Activated CD8-positive, alpha-beta memory T cell treated with anti-CD3 and anti-CD28 coated beads, Interleukin-2, amount 50 U/mL, for 48 hours (primary cell): ENCODE measurements around the gene PRPF4.
"Not testable (repeated sequence)": the region's sequence is repeated elsewhere in the genome, so short reads cannot be mapped to it uniquely, and the experiment has no call there.

ENCODE experiments used
- DNase-seq: peaks from one replicate; pipeline ENCODE4 v3.0.0-alpha.2; 2020

PRPF4 gene

GRCh38 chr9:113275157-113276131 lies at the start of gene PRPF4, which contains the start of gene CDC26:
TSS of gene PRPF4 (plus strand) at chr9:113275658. CDS start at chr9:113275744, 86 bp downstream.
TSS of gene CDC26 (minus strand) at chr9:113275572. CDS start at chr9:113272507, 3,065 bp downstream.
- peak; percentile 97 for DNase-seq

- no peak for DNase-seq
Observed at GRCh38 chr9:113227436-113227835, 48.0 kb upstream of the PRPF4 start.

GRCh38 chr9:113228130-113228665 lies 47.3 kb upstream of the PRPF4 start:
- DNase-seq: no peak

GRCh38 chr9:113231701-113232100 lies 43.8 kb upstream of the PRPF4 start:
- no peak for DNase-seq

DNA sequence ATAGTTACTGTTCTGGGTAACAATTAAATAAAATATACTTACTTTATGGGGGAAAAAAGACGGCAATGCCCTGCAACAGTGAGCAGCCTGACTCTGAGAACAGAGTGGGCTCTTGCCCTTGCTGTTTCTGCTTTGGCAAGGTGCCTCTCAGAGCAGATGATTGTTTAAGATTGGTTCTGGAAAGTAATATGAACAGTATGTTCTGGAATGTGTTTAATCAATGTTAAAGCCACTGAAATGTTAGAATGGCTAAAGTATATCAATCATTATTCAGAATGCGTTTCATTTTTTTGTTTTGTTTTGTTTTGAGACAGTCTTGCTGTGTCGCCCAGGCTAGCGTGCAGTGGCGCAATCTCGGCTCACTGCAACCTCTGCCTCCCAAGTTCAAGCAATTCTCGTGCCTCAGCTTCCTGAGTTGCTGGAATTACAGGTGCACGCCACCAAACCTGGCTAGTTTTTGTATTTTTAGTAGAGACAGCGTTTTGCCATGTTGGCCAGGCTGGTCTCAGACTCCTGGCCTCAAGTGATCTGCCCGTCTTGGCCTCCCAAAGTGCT lies 39.7 kb upstream of the PRPF4 start:
- DNase-seq: not testable (repeated sequence)

DNA sequence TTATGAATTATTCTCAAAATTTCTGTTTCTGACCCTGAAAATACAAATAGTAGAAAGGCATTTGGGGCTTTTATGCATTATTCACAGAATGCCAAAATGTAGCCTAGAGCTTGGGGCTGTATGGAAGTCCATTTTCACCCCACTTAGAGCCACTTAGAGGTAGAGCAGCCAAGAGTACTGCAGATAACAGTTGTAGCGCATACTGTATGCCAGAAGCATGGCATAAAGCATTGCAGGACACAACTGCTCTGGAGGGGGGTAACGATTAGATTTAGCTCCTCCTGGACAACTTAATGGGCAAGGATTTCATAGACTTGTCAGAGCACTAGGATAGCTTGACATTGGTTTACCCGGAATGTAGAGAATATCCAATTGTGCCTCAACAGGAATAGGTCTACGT lies 38.4 kb upstream of the PRPF4 start:
- DNase-seq: no peak

GRCh38 chr9:113238202-113238858 lies 37.1 kb upstream of the PRPF4 start:
- no peak for DNase-seq

- no peak for DNase-seq
Observed at GRCh38 chr9:113238859-113239232, 36.6 kb upstream of the PRPF4 start.

DNA sequence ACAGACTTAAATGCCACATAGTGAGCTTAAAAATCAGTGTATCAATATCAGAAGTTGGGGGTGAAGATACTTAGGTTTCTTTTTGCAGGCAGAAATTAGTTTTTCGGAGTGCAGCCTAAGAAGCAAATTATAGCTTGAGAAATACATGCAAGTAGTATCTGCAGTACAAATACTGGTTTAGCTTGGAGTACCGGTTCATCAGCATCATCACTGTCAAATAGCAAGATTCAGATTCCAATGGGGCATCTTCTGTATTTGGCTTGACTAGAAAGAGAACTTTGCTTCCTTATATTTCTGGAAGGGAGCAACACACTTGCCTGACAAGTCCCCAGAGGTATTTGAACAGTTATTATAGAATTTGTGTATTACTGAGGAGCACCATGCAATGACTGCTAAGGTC lies 34.3 kb upstream of the PRPF4 start:
- no peak for DNase-seq

GRCh38 chr9:113244556-113244955 lies 30.9 kb upstream of the PRPF4 start:
- no peak for DNase-seq

GRCh38 chr9:113245894-113246293 lies 29.6 kb upstream of the PRPF4 start:
- no peak for DNase-seq

DNA sequence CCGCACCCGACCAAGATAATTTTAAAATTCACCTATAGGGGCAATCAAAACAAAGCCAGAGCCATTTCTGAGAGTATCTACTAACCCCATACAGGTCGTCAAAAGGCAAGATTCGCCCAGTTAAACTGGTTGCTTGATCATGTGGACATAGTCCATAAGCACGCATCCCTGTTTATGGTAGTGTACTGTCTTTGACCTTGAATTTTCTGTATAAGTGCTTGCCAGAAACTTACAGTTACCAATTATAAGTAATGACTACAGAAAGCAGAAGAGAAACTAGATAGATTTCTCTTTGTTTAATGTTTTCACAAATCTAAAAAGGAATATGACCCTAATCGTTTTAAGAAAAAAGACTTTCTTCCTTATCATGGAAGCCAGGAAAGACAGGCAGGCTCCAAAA lies 28.5 kb upstream of the PRPF4 start:
- no peak for DNase-seq

DNA sequence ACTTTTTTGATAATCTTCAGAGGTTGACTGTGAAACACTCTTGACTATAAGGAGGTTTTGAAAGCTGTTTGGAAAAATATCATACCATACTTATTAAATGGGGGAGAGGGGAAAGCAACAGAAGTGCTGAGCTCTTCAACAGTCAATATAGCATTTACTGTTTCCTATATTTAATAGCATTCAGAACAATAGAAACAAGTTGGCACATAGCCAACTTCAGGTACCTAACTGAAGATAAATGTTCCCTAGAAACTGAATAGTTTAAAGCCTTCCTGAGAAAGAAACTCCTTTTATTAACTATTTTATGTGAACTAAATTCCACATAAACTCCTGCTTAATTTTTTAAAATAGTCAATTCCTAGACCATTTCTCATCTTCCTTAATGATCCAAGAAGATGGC lies 27.8 kb upstream of the PRPF4 start:
- DNase-seq: no peak

DNA sequence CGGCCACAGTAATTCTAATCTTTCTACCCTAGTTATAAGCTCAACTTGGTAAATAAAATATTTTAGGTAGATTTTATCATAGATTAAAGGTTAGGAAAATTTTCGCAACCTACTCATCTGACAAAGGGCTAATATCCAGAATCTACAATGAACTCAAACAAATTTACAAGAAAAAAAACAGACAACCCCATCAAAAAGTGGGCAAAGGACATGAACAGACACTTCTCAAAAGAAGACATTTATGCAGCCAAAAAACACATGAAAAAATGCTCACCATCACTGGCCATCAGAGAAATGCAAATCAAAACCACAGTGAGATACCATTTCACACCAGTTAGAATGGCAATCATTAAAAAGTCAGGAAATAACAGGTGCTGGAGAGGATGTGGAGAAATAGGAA lies 25.8 kb upstream of the PRPF4 start:
- not testable (repeated sequence) for DNase-seq

GRCh38 chr9:113250807-113251206 lies 24.7 kb upstream of the PRPF4 start:
- no peak for DNase-seq

GRCh38 chr9:113254991-113255390 lies 20.5 kb upstream of the PRPF4 start:
- no peak for DNase-seq

DNA sequence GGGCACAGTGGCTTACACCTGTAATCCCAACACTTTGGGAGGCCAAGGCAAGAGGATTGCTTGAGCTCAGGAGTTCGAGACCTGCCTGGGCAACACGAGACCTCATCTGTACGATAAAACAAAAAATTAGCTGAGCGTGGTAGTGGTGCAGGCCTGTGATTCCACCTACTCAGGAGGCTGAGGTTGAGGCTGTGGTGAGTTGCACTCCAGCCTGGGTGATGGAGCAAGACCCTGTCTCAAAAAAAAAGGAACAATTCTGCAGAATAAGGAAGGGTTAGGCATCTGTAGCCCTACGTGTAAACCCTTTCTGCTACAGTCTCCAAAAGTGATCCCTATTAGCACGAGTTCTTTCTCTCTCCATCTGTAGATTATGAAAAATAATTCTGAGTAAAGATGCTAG lies 20.0 kb upstream of the PRPF4 start:
- no peak for DNase-seq

- no peak for DNase-seq
Observed at GRCh38 chr9:113257863-113258262, 17.6 kb upstream of the PRPF4 start.

GRCh38 chr9:113258282-113258681 lies 17.2 kb upstream of the PRPF4 start:
- no peak for DNase-seq

DNA sequence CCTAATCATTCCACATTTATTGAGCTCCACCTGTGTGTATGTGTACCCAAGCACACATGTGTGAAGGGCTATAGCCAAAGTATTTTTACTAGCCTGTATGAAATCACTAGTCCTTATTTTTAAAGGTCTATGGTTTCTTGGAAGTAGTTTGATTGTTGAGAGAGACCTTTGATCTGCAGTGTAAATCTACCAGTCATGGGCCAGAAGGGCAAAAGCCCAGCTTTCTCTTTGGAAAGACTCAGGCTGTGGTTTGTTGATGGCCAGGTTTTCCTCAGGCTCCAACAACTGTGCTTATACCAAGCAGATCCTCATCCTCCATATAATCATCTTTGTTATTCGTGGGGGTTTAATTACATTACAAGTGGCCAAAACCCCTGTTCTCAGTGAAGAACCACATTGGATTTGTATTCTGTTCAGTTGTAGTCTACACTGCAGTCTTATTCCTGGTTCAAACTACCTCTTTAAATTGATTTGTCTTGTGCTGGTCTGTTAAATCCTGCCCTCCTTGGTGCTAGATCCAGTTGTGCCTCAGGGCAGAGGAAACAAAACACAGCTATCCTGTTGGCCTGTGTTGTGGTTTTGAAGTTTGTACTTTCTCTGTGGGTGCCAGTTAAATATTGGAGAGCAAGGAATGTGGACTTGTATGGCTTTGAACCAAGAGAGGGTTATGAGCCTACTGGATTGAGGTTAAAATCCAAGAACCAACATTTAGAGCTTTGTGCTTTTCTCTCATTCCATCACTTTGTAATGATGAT lies 13.4 kb upstream of the PRPF4 start:
- DNase-seq: no peak

DNA sequence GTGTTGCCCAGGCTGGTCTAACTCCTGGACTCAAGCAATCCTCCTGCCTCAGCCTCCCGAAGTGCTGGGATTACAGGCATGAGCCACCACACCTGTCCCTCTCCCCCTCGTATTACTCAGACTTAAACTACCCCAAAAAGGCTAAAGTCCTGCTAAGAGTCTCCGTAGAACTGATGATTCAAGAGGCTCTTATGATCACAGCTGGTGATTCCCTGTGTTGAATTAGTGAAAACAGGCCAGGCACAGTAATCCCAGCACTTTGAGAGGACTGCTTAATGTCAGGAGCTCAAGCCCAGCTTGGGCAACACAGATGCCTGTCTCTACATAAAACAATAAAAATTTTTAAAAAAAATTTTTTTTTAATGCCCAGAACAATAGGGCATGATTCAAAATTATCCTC lies 9.3 kb upstream of the PRPF4 start:
- DNase-seq: no peak

DNA sequence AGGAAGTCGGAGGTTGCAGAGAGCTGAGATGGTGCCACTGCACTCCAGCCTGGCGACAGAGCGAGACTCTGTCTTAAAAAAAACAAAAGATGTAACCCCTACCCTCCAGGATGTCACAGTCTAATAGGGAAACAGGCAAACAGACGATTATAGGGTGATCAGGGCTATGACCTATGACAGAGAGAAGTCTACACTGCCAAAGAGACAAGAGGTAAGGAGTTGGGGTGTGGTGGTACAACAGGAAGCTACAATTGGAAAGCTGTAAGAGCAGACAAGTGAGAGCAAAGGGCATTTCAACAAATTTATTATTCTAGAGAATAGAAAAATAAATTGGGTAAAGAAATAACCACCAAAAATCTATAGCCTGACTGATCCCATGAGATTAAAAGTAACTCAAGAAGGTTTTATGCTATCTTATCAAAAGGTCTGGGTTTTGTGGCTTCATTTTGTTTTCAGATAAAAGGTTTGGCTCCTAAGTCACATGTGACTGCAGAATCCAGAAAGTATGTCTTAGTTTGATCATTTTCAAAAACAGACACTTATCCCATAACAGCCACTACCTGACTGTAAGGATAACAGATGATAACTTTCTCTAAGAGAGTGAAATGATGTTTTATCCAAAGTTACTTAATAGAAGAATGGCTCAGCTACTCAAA lies 7.4 kb upstream of the PRPF4 start:
- no peak for DNase-seq
